Measurements from ENCODE around the gene TPM1.

DNA sequence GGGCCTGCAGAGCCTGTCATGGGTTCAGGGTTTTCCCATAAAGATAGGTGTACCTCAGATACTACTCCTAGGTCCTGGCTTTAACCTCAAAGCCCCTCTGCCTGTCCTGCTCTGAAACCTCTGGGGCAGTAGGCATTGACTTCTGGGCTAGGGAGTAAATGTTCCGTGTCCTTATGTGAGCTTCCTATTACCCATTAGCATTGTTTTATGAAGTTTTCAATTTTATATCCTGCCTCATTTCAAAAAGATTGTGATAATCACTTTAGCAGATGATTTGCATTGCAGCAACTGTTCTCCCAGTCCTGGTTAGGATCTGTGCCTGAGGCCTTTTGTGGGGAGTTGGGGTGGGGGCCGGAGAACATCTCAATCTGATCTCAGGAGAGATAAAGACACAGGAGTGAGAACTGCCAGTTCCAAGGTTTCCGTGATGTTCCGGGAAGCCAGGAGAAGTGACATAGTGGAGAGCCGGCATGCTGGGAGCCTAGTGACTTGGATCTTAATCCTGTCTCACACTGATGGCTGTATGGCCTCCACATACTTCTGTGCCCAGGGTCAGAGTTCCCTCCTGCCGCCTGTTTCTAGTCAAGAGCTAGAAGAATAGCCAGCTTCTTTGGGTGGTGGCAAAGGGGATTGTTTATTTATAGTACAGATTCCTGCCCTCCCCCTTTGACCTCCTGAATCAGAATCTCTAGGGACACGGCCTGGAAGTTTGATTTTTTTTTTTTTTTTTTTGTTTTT, 10.6 kb downstream of the TPM1 start:
- no peak for TF ChIP-seq CTCF (IDR thresholded peaks at IDR 0.05)
- TF ChIP-seq ZFX (IDR thresholded peaks at IDR 0.05; ENCODE audit: borderline replicate concordance), result no peak
